ENCODE data around the gene OR10AD1. TPM values are rescaled to one million over a fixed set of nuclear protein-coding genes. Genes with fewer than 3 reads are reported as not detected.
"Not testable (repeated sequence)": the region's sequence is repeated elsewhere in the genome, so short reads cannot be mapped to it uniquely, and the experiment has no call there.

The OR10AD1 gene
- total RNA-seq, 1 donor from 2014 or later = not detected

DNA sequence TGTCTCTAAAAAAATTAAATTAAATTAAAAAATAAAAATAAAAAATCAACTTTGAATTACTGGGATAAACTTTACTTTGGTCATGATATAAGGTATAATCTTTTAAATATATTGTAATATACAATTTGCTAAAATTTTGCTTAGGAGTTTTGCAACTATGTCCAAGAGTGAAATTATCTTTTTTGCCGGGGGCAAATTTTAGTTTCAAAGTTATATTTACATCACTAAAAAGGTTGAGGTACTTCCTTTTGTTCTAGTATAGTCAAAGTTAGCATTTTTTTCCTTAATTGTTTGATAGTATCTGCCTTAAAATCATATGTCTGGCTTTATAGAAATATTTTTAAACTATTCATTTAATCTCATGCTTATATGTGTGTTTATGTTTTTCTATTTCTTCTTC, 17.6 kb upstream of the OR10AD1 start:
- Mint-ChIP-seq H3K36me3 (no peaks in the 10 kb centered on the region), H3K4me3 (no peak overlapping the region), H3K4me1 (no peaks in the 10 kb centered on the region), H3K9me3 (no peaks in the 10 kb centered on the region), H3K27me3 (ENCODE audit: insufficient read depth, low read depth) (no peaks in the 10 kb centered on the region), H3K27ac (no peak overlapping the region)
- Histone ChIP-seq H2AFZ (replicated peaks) (no peak overlapping the region), H3K27me3 (peaks cover 5% of the 10 kb centered on the region), H3K9me3 (ENCODE audit: low read depth) (no peaks in the 10 kb centered on the region), H3K9ac (no peak overlapping the region), H3F3A (ENCODE audit: low read depth) (no peaks in the 10 kb centered on the region), H3K4me1 (no peaks in the 10 kb centered on the region), H4K20me1 (ENCODE audit: low read depth) (no peaks in the 10 kb centered on the region), H3K27ac (no peak overlapping the region), H3K4me3 (no peak overlapping the region), H3K36me3 (no peaks in the 10 kb centered on the region), H3K4me2 (no peak overlapping the region), H3K79me2 (ENCODE audit: low read depth) (no peaks in the 10 kb centered on the region)
- TF ChIP-seq EZH2 (IDR thresholded peaks at IDR 0.05) (no peak), EZH2phosphoT487 (IDR thresholded peaks at IDR 0.05) (no peak)
- TF ChIP-seq, protein P1, sequence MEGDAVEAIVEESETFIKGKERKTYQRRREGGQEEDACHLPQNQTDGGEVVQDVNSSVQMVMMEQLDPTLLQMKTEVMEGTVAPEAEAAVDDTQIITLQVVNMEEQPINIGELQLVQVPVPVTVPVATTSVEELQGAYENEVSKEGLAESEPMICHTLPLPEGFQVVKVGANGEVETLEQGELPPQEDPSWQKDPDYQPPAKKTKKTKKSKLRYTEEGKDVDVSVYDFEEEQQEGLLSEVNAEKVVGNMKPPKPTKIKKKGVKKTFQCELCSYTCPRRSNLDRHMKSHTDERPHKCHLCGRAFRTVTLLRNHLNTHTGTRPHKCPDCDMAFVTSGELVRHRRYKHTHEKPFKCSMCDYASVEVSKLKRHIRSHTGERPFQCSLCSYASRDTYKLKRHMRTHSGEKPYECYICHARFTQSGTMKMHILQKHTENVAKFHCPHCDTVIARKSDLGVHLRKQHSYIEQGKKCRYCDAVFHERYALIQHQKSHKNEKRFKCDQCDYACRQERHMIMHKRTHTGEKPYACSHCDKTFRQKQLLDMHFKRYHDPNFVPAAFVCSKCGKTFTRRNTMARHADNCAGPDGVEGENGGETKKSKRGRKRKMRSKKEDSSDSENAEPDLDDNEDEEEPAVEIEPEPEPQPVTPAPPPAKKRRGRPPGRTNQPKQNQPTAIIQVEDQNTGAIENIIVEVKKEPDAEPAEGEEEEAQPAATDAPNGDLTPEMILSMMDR (IDR thresholded peaks at IDR 0.05) = no peak
- DNase-seq (ENCODE audit: low spot score) = no peak

DNA sequence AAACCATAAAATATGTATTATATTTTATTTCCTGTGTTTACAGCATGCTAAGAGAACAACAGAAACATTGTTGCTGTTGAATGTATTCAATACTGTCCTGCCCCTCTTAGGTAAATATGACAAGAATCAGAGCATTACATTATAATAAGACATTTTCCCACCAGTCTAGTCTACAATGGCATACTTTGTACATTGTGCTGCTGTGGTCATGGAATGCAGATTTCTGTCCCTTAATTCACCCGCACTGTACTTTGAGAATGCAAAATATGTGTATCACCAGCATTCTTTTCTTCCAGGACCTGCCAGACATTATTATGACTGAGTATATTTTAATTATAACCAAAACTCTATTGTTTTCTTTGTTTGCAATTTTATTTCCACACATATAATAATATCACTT, 16.5 kb upstream of the OR10AD1 start:
- TF ChIP-seq EZH2 (IDR thresholded peaks at IDR 0.05) = no peak
- TF ChIP-seq, protein P1 (IDR thresholded peaks at IDR 0.05) = no peak
- no peak for TF ChIP-seq EZH2phosphoT487 (IDR thresholded peaks at IDR 0.05)
- DNase-seq (ENCODE audit: low spot score) = no peak
- H3K9ac ChIP-seq = no peak overlapping the region
- H3F3A ChIP-seq (ENCODE audit: low read depth) = no peaks in the 10 kb centered on the region
- Mint-ChIP-seq H3K36me3 (no peaks in the 10 kb centered on the region), H3K27me3 (ENCODE audit: insufficient read depth, low read depth) (no peaks in the 10 kb centered on the region), H3K27ac (no peak overlapping the region), H3K4me1 (no peaks in the 10 kb centered on the region), H3K9me3 (no peaks in the 10 kb centered on the region), H3K4me3 (no peak overlapping the region)
- H3K4me2 ChIP-seq = no peak overlapping the region
- no peaks in the 10 kb centered on the region for H3K79me2 ChIP-seq (ENCODE audit: low read depth)
- peaks cover 12% of the 10 kb centered on the region for H3K27me3 ChIP-seq
- no peak overlapping the region for H2AFZ ChIP-seq (replicated peaks)
- no peaks in the 10 kb centered on the region for H3K4me1 ChIP-seq
- H3K9me3 ChIP-seq (ENCODE audit: low read depth) = no peaks in the 10 kb centered on the region
- H3K27ac ChIP-seq = no peak overlapping the region
- H3K36me3 ChIP-seq = no peaks in the 10 kb centered on the region
- no peaks in the 10 kb centered on the region for H4K20me1 ChIP-seq (ENCODE audit: low read depth)
- H3K4me3 ChIP-seq = no peak overlapping the region

DNA sequence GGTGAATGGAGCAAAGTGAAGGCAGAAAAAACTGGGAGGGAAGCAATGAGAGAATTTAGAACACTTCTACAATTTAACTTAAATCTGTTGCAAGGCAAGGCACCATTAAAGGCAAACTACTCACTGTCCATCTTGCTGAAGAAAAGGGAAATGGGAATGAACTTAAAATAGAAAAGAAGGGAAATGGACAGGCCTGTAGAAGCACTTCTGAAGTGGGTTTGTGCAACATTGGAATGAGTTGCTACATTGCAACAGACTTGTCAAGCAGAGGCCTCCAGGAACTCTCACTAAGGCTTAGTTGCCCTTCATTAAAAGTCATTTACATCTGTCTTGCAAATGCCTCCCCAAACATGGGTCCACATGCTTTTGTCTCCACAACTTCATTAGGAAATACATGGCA, 13.7 kb upstream of the OR10AD1 start:
- Histone ChIP-seq H3K4me3 (no peak overlapping the region), H2AFZ (replicated peaks) (peak overlapping the region; percentile 12), H3K9me3 (ENCODE audit: low read depth) (no peaks in the 10 kb centered on the region), H3K27me3 (peaks cover 17% of the 10 kb centered on the region), H3K9ac (no peak overlapping the region), H3K4me1 (no peaks in the 10 kb centered on the region), H3K4me2 (no peak overlapping the region), H3F3A (ENCODE audit: low read depth) (no peaks in the 10 kb centered on the region), H3K36me3 (no peaks in the 10 kb centered on the region), H3K79me2 (ENCODE audit: low read depth) (no peaks in the 10 kb centered on the region), H3K27ac (no peak overlapping the region), H4K20me1 (ENCODE audit: low read depth) (no peaks in the 10 kb centered on the region)
- Mint-ChIP-seq H3K27ac (no peak overlapping the region), H3K9me3 (no peaks in the 10 kb centered on the region), H3K4me3 (no peak overlapping the region), H3K27me3 (ENCODE audit: insufficient read depth, low read depth) (no peaks in the 10 kb centered on the region), H3K4me1 (no peaks in the 10 kb centered on the region), H3K36me3 (no peaks in the 10 kb centered on the region)
- TF ChIP-seq, protein P1 (IDR thresholded peaks at IDR 0.05) = no peak
- no peak for TF ChIP-seq EZH2 (IDR thresholded peaks at IDR 0.05)
- DNase-seq (ENCODE audit: low spot score) = no peak

DNA sequence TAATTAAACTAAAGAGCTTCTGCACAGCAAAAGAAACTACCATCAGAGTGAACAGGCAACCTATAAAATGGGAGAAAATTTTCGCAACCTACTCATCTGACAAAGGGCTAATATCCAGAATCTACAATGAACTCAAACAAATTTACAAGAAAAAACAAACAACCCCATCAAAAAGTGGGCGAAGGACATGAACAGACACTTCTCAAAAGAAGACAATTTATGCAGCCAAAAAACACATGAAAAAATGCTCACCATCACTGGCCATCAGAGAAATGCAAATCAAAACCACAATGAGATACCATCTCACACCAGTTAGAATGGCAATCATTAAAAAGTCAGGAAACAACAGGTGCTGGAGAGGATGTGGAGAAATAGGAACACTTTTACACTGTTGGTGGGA, 6.4 kb upstream of the OR10AD1 start:
- H3K4me2 ChIP-seq; H3K27me3 ChIP-seq; H3K4me3 ChIP-seq; H3K4me1 Mint-ChIP-seq; H3K9me3 ChIP-seq (ENCODE audit: low read depth); H3K27ac ChIP-seq; H3F3A ChIP-seq (ENCODE audit: low read depth); H3K27me3 Mint-ChIP-seq (ENCODE audit: insufficient read depth, low read depth); DNase-seq (ENCODE audit: low spot score); H3K36me3 ChIP-seq; H3K4me3 Mint-ChIP-seq; H3K9ac ChIP-seq; H2AFZ ChIP-seq (replicated peaks); H3K4me1 ChIP-seq; H4K20me1 ChIP-seq (ENCODE audit: low read depth); H3K27ac Mint-ChIP-seq; H3K79me2 ChIP-seq (ENCODE audit: low read depth): not testable (repeated sequence)
- H3K36me3 Mint-ChIP-seq = peaks cover 13% of the 10 kb centered on the region
- H3K9me3 Mint-ChIP-seq = peaks cover 29% of the 10 kb centered on the region

Measured in neural progenitor cell (in vitro differentiated cells).